GM20000 (cell line): Measurements from ENCODE around the gene ARHGDIA.

Source experiments
- DNase-seq: peaks from one replicate; pipeline ENCODE4 v3.0.0; 2012; ENCODE audit warnings: low spot score
- CTCF ChIP-seq: IDR thresholded peaks from 2 replicates; pipeline ENCODE4 v1.5.1; 2012; ENCODE audit warnings: mild to moderate bottlenecking, control low read depth; ENCODE audit errors: extremely low read depth, missing control alignments

ARHGDIA gene

DNA sequence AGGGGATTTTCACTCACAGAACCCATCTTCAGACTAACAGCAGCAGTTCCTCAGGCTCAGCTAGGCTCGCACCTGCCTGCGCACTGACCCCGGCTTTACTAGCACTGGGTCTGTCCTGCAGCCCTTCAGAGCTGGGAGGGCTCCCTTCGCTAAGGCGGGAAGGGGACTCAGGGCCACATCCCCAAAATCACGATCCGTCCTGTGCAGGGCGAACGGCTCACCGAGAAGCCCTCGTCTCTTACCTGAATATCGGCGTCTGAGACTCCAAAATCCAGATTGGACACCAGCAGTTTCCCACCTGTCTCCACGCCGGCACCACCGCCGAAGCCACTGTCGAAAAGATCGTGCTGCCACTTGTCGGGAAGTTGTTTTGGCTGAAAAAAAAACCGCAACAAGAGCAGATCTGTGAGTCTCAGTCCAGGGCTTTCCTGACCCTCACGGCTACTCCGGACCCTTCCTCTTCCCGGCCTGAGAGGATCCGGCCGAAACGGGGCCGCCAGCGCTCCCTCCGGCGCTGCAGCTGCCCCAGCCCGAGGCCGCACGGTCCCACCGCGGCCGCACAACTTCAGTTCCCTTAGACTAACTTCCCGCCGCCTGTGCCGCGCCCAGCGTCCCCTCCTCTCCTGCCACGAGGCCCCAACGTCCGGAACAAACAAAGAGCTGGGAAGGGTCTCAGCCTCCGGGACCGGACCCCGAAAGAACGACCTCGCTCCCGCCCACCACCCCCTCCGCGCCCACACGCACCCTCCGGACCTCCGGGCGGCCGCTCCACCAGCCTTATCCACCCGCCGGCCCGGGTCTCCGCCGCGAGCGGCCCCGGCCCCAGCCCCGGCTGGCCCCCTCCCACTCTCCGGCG, 19.5 kb upstream of the ARHGDIA start:
- no peak for TF ChIP-seq CTCF
- DNase-seq, result no peak

DNA sequence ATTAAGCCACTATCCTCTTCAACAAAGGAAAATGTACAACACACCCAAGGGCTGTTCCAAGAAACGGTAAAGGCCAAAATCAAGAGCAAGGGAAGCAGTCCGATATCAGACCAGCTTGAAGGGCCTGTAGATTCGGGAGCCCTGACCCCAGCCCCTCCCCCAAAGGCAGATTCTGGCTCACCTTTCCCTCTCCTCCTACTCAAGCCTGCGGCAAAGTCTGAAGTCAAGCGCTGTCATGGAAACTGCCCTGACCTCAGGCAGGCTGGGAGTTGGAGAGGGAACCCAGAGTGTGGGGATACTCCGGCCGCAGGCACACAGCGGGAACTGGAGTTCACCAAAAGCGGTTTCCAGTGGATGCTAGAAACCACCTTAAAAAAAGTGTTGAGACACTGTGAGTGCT, 18.5 kb upstream of the ARHGDIA start:
- DNase-seq, result no peak
- no peak for TF ChIP-seq CTCF

- DNase-seq, result no peak
- no peak for TF ChIP-seq CTCF
Observed at GRCh38 chr17:81888988-81889595, 18.0 kb upstream of the ARHGDIA start.

DNA sequence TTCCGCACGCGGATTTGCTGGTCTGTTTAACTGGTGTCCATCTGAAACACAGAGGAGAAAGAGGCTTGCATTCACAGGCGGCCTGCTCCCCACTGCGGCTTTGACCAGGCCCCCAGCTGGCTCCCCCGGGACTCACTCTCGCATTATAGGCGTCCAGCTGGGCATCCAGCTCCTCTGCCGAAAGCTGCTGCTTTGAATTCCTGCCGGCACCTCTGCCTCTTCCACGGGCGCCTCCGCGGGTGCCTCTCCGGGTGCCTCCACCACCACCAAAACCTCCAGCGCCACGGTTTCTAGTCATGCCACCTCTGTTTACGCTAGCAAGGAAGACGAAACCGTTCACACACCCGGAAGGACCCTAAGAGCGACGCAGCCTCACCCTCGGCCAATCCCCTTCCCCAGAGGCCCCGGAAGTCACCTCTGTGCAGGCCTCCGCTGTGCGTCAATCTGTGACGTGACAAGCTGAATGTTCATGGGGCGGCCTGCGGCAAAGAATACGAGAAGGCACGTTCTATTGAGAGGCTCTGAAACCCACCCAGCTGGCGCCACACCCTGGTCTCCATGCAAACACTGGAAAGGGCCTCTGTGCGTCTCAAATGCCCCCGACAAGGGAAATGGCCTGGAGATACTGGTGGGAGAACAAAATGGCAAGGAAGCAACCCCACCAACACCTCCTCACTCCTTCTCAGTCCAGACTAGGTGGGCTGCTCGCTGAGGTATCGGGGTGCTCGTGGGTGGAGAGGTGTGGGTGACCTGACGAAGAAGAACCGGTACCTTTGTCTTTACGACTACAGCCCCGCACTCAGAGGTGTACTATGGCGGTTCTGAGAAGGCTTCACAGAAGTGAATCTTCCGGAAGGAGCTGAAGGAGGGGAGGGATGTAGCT, 17.2 kb upstream of the ARHGDIA start:
- no peak for DNase-seq
- no peak for TF ChIP-seq CTCF

DNA sequence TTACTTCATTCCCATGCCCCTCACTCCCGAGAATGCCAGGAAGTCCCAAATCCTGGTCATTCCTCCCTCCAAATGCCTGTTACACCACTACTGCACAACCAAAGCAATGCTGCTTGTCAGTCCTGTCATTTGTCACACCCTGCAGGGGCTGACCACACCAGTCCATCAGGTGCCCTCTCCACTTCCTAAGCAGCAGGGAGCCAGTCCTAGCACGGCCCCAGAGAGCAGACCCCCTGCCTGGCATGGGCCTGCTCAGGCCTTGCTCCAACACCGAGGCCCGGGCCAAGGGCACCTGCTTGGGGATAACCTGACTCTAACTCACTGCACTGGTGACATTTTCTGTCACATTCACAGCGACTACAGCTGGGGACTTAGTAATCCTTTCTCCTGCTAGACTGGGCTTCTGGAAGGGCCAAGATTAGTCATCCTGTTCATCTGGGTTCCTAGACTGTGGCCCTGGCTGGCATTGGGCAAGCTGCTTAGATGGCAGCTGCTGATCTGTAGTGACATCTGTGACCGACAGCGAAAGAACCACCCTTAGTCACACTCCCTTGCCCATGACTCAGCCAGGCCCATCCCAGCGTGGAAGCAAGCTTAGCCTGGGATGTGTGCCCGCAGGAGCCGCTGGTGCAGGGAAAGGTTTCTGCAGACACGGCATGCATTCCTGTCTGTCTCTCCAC, 14.9 kb upstream of the ARHGDIA start:
- no peak for DNase-seq
- TF ChIP-seq CTCF, result no peak

- DNase-seq, result no peak
- no peak for TF ChIP-seq CTCF
Observed at GRCh38 chr17:81885454-81885853, 14.3 kb upstream of the ARHGDIA start.
